ENCODE measurements around the gene LRIT2. TPM values are rescaled to one million over a fixed set of nuclear protein-coding genes. Genes with fewer than 3 reads are reported as not detected.

The LRIT2 gene
- total RNA-seq, 1 experiment from 2014 or later = not detected

DNA sequence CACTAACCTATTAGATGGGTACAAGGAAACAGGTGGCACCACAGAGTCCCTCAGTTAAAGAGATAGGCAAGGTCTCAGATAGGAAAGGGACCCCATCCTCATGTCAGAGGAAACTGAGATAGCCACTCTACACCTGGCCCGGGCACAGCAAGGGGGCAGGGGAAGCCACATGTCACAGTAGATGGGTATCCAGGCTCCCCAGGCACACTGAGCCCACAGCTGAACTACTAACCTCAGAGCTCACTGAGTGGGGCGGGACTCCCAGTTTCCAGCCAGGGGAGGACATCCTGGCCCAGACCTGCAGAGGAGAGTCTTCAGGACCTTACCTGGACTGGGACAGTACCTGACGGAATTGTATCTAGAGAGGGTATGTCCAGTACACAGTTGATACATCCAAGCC is 34.7 kb downstream of the LRIT2 start:
- no peak overlapping the region for H3K4me3 Mint-ChIP-seq (ENCODE audit: unreplicated experiment)
- ChIA-PET CTCF (no interaction called here), POLR2A (no interaction called here)
- H3K36me3 Mint-ChIP-seq (ENCODE audit: insufficient read depth, unreplicated experiment) = no peaks in the 10 kb centered on the region
- H3K4me1 Mint-ChIP-seq (ENCODE audit: low read depth, unreplicated experiment) = no peaks in the 10 kb centered on the region
- TF ChIP-seq, protein P1, sequence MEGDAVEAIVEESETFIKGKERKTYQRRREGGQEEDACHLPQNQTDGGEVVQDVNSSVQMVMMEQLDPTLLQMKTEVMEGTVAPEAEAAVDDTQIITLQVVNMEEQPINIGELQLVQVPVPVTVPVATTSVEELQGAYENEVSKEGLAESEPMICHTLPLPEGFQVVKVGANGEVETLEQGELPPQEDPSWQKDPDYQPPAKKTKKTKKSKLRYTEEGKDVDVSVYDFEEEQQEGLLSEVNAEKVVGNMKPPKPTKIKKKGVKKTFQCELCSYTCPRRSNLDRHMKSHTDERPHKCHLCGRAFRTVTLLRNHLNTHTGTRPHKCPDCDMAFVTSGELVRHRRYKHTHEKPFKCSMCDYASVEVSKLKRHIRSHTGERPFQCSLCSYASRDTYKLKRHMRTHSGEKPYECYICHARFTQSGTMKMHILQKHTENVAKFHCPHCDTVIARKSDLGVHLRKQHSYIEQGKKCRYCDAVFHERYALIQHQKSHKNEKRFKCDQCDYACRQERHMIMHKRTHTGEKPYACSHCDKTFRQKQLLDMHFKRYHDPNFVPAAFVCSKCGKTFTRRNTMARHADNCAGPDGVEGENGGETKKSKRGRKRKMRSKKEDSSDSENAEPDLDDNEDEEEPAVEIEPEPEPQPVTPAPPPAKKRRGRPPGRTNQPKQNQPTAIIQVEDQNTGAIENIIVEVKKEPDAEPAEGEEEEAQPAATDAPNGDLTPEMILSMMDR (IDR thresholded peaks at IDR 0.05; ENCODE audit: insufficient read depth in 1 of 2, low read depth in 1 of 2, low read length in 1 of 2, severe bottlenecking in 1 of 2, unreplicated experiment in 1 of 2) = no peak
- DNase-seq = no peak
- no peaks in the 10 kb centered on the region for H3K36me3 ChIP-seq (ENCODE audit: control insufficient read depth, insufficient read depth, low read length)
- H3K27me3 Mint-ChIP-seq (ENCODE audit: insufficient read depth, unreplicated experiment) = peaks cover 17% of the 10 kb centered on the region
- peaks cover 7% of the 10 kb centered on the region for H3K27me3 ChIP-seq (replicated peaks; ENCODE audit: control insufficient read depth, insufficient read depth, low read length)
- H3K4me3 ChIP-seq (ENCODE audit: low read depth, low read length) = no peak overlapping the region
- intact Hi-C loops (cut with micrococcal nuclease; ENCODE audit: unreplicated experiment) = no loop called here
- BruUV-seq (replicated peaks) = no TSS peak
- no peaks in the 10 kb centered on the region for H3K9me3 ChIP-seq
- H3K27ac Mint-ChIP-seq (ENCODE audit: unreplicated experiment) = no peak overlapping the region
- no peaks in the 10 kb centered on the region for H3K9me3 Mint-ChIP-seq (ENCODE audit: unreplicated experiment)
- no peaks in the 10 kb centered on the region for H3K4me1 ChIP-seq

GRCh38 chr10:84188815-84189214 is 36.5 kb downstream of the LRIT2 start:
- Histone ChIP-seq H3K9me3 (no peaks in the 10 kb centered on the region), H3K36me3 (ENCODE audit: control insufficient read depth, insufficient read depth, low read length) (no peaks in the 10 kb centered on the region), H3K4me3 (ENCODE audit: low read depth, low read length) (no peak overlapping the region), H3K4me1 (no peaks in the 10 kb centered on the region), H3K27me3 (replicated peaks; ENCODE audit: control insufficient read depth, insufficient read depth, low read length) (peaks cover 4% of the 10 kb centered on the region; the same call in 1 of the 2 replicates)
- intact Hi-C loops (cut with micrococcal nuclease; ENCODE audit: unreplicated experiment) = no loop called here
- BruUV-seq (replicated peaks) = no TSS peak
- Mint-ChIP-seq H3K4me3 (ENCODE audit: unreplicated experiment) (no peak overlapping the region), H3K27me3 (ENCODE audit: insufficient read depth, unreplicated experiment) (peaks cover 15% of the 10 kb centered on the region), H3K4me1 (ENCODE audit: low read depth, unreplicated experiment) (no peaks in the 10 kb centered on the region), H3K36me3 (ENCODE audit: insufficient read depth, unreplicated experiment) (no peaks in the 10 kb centered on the region), H3K27ac (ENCODE audit: unreplicated experiment) (no peak overlapping the region), H3K9me3 (ENCODE audit: unreplicated experiment) (no peaks in the 10 kb centered on the region)
- CTCF ChIA-PET = no interaction called here
- DNase-seq = no peak
- TF ChIP-seq, protein P1 (IDR thresholded peaks at IDR 0.05; ENCODE audit: insufficient read depth in 1 of 2, low read depth in 1 of 2, low read length in 1 of 2, severe bottlenecking in 1 of 2, unreplicated experiment in 1 of 2) = no peak
- POLR2A ChIA-PET = no interaction called here

GRCh38 chr10:84185526-84186175 is 39.7 kb downstream of the LRIT2 start:
- no peak overlapping the region for H3K4me3 Mint-ChIP-seq (ENCODE audit: unreplicated experiment)
- no peak overlapping the region for H3K27ac Mint-ChIP-seq (ENCODE audit: unreplicated experiment)
- no TSS peak for BruUV-seq (replicated peaks)

More at GRCh38 chr10:84185526-84186175, 39.7 kb downstream of the LRIT2 start:
- TF ChIP-seq, protein P1 (IDR thresholded peaks at IDR 0.05; ENCODE audit: insufficient read depth in 1 of 2, low read depth in 1 of 2, low read length in 1 of 2, severe bottlenecking in 1 of 2, unreplicated experiment in 1 of 2) = no peak
- no peak for DNase-seq
- Histone ChIP-seq H3K4me1 (no peaks in the 10 kb centered on the region), H3K4me3 (ENCODE audit: low read depth, low read length) (no peak overlapping the region), H3K27me3 (replicated peaks; ENCODE audit: control insufficient read depth, insufficient read depth, low read length) (no peaks in the 10 kb centered on the region), H3K36me3 (ENCODE audit: control insufficient read depth, insufficient read depth, low read length) (no peaks in the 10 kb centered on the region), H3K9me3 (no peaks in the 10 kb centered on the region)
- ChIA-PET CTCF (no interaction called here), POLR2A (no interaction called here)
- Mint-ChIP-seq H3K4me1 (ENCODE audit: low read depth, unreplicated experiment) (no peaks in the 10 kb centered on the region), H3K9me3 (ENCODE audit: unreplicated experiment) (no peaks in the 10 kb centered on the region), H3K36me3 (ENCODE audit: insufficient read depth, unreplicated experiment) (no peaks in the 10 kb centered on the region), H3K27me3 (ENCODE audit: insufficient read depth, unreplicated experiment) (peaks cover 2% of the 10 kb centered on the region)
- intact Hi-C loops (cut with micrococcal nuclease; ENCODE audit: unreplicated experiment) = no loop called here
